Gastrocnemius medialis (tissue), 4 donors: ENCODE data around the gene CASP8.

Experiments
- CTCF ChIP-seq, 5 experiments: fragments of 450-650 bp in 3 of 5; fragments of 200-600 bp in 2 of 5; sonication (generic) in 2 of 5; IDR thresholded peaks in 4 of 5; conservative IDR thresholded peaks in 1 of 5; 1 replicate in 4 of 5; 2 replicates in 1 of 5; pipeline ENCODE4 v1.5.1; 2016 to 2019; ENCODE audit warnings: antibody characterized with exemption in 5 of 5, mild to moderate bottlenecking in 3 of 5, moderate library complexity in 3 of 5
- POLR2A ChIP-seq, 2 donors: fragments of 450-650 bp; IDR thresholded peaks; one replicate each; pipeline ENCODE4 v1.6.1; 2017; ENCODE audit warnings: antibody characterized with exemption in 2 of 2, mild to moderate bottlenecking in 2 of 2, moderate library complexity in 2 of 2

- no peak for TF ChIP-seq POLR2A (IDR thresholded peaks at IDR 0.05)
- no peak for TF ChIP-seq CTCF (IDR thresholded peaks at IDR 0.05 in 4 of 5, conservative IDR thresholded peaks at IDR 0.05 in 1 of 5)
Observed at GRCh38 chr2:201275069-201275468, 14.7 kb downstream of the CASP8 start.
